Activated CD4-positive, alpha-beta T cell treated with anti-CD3 and anti-CD28 coated beads, Interleukin-2, amount 50 U/mL, for 48 hours (primary cell): ENCODE results near the gene EIF2AK2.

Experiments
- DNase-seq, 2 experiments: peaks; one replicate each; pipeline ENCODE4 v3.0.0-alpha.2; 2020

The EIF2AK2 gene

DNA sequence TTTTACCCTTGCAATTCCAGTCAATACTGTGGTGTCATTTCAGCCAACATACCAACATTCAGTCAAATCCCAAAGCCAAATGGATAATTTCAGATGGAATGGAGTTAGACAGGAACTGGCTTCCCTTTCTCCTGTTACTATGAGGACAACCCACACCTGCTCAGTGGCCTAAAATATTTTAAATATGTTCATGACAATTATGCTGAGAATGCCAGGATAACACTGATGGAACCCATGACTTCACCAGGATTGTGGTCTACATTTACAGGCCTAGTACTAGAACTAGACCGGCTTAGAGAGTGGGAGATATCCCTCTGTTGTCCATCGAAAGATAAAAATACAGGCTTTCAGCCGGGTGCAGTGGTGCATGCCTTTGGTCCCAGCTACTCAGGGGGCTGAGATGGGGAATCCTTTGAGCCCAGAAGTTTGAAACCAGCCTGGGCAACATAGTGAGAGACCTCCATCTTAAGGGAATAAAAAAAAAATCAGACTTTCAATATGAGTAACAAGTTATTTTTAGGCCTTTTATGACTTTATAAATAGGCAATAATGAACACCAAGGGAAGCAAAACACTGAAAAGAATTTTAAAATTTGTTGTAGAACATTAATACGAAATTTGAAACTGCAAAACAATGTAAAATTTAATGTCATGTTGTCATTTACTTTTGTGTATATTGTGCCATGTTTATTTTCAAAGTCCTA is 58.2 kb downstream of the EIF2AK2 start:
- no peak for DNase-seq

DNA sequence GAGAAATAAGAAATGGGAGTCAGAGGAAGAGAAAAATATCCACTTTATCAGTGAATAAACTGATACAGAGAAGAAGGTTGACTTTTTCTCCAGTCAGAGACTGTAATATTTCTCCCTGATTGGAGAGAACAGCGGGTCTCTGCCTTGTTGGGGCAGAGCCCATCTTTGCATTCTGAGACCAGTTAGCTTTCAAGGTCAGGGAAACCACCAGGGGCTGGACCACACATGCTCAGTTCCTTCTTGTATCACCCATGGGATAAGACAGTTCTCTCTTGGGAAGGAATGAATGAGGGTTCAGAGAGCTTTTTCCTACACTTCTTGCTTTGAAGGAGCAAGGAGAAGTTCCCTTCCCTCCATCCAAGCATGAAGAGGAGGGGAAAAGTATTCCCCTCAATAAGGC is 60.2 kb downstream of the EIF2AK2 start:
- no peak for DNase-seq

DNA sequence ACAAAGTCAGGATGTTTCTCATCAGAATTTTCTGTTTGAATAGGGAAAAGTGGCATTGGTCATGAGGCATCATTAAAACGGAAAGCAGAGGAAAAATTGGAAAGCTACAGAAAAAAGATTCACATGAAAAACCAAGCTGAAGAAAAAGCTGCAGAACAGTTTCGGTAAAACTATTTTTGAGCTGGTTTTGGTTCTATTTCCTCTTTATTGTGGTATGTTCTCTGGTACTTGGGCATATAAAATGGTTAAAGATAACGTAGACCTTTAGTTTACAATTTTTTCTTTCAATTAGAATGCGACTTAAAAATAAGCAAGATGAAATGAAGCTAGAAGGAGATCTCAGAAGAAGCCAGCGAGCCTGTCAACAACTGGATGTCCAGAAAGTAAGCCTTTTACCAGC is 64.9 kb downstream of the EIF2AK2 start:
- no peak for DNase-seq

DNA sequence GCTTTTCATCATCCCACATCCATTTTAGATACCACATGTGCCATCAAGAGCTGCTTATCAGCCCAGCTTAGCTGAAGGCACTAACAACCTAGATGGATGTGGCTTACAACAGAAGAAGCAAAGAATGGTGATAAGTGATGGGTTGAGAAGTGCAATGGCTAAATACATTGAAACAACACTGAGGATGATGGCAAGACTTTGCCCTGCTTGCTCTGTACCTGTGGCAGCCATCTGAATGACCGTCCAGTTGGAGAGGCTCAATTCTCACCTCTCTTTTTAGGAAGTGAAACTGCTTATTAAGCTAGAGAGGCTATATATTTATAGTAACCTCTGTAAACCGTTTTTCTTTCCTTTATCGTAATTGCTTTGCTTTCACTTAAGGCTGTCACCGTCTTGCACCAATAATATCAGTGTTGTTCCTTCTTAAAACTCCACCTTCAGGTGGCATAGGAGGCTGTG is 66.7 kb downstream of the EIF2AK2 start:
- no peak for DNase-seq

DNA sequence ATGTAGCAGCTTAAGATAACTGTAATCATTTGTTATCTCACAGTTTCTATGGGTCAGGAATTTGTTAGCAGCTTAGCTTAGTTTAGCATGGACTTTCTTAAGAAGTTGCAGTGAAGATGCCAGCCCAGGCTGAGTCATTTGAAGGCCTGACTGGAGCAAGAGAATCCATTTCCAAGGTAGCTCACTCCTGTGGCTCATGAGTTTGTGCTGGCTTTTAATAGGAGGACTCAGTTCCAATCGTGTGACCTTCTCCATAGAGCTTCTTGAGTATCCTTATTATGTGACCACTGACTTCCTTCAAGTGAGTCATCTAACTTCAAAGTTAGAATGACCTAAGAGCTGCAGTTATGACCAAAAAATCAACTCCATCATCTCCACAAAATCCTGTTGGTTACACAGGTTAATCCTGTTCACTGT is 71.0 kb downstream of the EIF2AK2 start:
- DNase-seq: peak in 1 of 2 experiments; percentile 7

DNA sequence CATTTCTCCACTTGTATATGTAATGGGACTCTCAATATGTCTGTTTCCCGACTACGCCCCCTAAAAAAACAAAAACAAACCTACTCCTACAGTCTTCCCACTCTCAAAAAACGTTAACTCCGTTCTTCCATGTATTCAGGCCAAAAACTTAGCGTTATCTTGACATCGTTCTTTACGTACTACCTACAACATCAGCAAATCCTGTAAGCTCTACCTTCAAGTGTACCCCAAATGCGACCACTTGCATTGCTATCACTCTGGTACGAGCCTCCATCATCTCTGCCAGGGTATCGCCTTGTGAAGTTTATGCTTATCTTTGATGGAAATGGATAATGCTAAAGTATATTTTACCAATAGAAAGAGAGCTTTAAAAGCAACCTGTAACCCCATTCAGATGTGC is 72.0 kb downstream of the EIF2AK2 start:
- DNase-seq: no peak

DNA sequence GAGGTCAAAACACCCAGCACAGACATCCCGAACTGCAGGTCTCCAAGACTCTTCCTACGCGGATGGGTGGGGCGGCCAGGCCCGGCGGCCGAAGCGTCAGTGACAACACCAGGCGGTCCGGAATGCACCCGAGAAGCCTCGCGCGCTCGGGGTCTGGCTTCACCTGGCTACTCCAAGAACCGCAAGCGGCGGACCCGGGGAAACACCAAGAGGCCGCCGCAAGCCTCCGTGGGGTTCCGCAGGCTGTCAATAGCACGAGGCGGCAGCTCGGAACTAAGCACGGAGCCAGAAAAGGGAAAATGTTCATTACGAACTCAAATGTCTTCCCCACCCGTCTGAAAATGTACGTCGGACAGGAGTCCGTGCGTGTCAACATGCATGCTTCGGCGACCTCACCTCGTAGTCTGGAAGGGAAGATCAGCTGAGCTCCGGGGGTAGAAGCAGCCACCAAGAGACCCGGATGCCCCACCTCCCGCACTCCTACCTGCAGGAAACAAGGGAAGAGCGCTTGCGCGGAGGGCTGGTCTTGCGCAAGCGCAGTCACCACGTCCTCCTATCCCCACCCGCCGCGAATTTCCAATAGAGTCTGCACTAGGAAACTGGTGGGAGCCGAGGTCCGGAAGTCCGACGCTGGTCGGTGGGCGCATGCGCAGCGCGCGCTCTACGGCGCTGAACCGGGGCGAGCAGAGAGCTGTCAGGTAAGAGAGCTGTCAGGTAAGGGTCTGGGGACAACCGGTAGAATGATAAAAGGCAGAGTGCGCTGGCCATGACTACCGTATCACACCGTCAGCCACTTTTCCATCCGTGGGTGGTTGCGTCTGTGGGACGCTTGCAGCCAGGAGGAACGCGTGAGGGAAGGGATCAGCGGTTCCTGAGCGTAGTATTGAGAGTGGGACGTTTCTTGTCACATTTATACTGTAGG is 72.6 kb downstream of the EIF2AK2 start, which contains the start of the genes GPATCH11 and HEATR5B:
TSS of gene GPATCH11 (plus strand) at position 646 of the 922 bp plus-strand sequence. CDS start 3,864 bp downstream, outside the sequence.
TSS of gene HEATR5B (minus strand) at position 500 of the 922 bp plus-strand sequence. CDS start 958 bp downstream, outside the sequence.
- peak; percentile 91 to 94 for DNase-seq

DNA sequence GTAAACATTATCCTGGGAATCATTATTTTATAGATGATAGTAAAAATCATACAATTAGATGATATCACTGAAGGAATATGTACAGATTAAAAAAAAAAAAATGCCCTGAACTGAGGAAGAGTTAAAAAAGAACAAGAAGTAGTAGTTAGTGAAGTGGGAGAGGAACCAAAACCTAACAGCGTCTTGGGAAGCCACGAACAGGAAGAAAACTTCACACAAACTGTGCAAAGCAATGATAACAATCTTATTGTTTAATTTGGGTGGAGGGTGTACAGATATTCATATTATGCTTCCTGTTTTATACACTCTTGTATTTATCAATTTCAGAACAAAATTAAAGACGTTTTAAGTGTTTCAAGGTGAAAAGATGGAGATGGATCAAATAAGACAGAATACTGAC is 76.1 kb downstream of the EIF2AK2 start:
- no peak for DNase-seq

DNA sequence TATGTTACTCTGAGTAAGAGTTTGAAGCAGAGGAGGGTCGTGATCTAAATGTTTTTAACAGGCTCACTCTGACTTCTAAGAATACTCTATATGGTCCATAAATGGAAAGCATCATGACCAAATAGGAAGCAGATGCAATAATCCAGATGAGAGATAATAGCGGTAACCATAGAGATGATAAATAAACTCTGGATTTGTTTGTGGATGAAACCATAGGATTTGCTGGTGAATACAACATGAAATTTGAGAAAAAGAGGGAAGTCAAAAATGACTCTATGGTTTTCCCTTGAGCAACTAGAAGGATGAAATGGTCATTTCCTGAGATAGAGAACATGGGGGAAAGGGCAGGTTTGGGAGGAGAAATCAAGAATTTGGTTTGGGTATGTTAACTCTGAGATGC is 76.5 kb downstream of the EIF2AK2 start:
- DNase-seq: no peak

DNA sequence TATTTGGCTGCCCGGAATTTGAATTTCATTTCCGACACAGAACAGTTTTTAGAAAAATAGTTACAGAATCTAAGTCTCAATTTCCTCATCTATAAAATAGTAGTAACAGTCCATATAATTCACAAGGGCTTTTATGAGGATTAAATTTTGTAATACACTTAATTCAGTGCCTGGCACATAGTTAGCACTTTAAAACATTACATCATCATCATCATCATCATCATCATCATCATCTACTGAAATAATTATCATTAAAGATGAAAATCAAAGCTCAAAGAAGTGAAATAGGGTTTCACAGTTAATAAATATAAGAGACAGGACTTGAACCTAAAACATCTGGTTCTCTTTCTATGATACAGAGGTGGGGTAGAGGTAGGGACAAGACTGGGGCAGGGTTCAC is 85.8 kb downstream of the EIF2AK2 start:
- no peak for DNase-seq

DNA sequence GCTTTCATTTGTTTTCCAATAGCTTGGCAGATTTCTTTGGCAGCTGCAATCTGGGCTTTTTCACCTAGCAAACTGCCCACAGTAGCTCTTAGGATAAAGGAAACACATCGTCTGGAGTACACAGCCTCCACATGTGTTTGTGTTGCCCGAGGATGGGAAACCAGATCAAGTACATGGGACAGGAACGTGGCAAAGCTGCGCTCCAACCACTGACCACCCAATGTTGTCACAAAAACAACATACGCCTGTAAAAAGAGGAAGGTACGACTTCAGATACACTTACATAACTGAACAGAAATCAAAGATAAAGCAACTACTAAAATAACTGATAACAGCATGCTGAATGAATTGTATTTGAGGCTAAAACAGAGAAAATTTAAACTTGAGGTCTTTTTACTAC is 88.1 kb downstream of the EIF2AK2 start:
- DNase-seq: no peak

DNA sequence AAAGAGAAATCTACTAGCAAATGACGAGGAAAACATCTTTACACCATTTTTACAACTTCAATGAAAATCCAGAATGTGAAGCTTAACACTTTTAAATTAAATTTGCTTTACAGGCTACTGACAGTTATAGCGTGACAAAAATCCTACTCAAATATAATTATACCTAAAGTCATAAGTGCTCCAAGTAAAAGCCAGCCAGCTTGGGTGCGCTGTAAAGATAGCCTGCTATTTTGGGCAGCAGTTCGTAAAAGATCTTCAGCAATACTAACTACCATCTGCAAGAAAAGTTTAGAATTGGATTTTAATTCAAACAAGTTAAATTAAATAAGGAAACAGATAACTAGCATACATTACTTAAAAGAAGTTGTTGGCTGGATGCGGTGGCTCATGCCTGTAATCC is 95.0 kb downstream of the EIF2AK2 start:
- no peak for DNase-seq

DNA sequence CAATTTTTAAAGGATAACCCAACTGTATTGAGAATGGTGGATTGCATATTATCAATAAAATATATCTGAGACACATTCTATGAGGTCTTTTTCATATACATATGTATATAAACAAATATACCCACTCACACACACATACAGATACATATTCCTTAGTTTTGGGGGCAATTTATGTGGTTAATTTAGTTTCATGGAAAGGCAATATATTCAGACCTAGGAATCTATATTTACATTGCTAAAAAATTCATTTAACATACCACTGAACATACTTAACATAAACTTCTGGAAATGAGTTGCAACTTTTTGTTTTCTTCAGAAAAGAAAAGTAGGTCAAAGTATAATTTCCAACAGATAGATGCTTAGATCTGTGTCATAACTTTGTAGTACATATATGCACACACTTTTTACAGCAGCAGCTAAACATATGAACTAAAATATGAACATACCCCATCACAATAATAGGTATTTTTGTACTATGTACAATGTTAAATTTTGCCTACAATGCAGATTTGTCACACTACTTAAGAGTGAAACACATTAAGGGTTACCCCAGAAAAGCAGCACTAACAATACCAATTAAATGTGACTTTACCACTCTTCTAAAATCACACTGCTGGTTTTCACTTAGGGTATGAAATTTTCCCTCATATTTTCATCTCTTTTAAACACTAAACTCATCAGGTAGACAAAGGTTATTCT is 95.6 kb downstream of the EIF2AK2 start:
- DNase-seq: no peak

DNA sequence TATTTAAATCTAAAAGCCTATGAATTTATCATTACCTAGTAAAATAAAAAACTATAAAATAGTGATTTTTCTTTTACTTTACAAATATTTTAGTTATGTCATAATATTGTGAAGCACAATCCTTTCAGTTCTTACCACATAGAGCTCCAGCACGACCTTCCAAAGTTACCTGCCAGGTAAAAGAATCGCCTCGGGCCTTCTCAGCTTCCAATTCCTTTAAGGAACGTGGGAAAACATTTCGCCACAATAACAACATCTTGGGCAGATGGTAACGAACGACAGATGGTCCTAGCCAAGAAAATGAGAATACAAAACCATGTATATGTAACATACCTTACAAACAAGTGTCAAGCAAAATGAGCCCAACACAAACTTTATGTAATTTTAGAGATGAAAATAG is 96.3 kb downstream of the EIF2AK2 start:
- DNase-seq: no peak

DNA sequence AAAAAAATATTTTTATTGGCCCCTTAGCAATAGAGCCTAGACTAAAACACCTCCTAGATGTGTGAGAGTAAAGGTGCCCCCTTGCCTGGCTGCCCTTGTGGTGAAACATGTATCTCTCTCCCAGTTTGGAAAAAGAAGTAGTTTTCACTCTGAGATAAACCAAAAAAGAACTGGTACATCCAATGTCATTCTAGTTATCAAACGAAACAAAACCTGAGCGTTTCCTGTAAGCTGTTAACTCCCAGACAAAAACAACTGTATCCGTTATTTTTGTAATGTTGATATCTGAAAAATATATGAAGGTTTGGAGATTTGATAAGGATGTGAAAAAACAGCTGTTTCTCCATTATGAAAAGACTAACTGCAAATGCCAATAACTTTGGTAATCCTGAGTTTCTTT is 96.9 kb downstream of the EIF2AK2 start:
- no peak for DNase-seq

DNA sequence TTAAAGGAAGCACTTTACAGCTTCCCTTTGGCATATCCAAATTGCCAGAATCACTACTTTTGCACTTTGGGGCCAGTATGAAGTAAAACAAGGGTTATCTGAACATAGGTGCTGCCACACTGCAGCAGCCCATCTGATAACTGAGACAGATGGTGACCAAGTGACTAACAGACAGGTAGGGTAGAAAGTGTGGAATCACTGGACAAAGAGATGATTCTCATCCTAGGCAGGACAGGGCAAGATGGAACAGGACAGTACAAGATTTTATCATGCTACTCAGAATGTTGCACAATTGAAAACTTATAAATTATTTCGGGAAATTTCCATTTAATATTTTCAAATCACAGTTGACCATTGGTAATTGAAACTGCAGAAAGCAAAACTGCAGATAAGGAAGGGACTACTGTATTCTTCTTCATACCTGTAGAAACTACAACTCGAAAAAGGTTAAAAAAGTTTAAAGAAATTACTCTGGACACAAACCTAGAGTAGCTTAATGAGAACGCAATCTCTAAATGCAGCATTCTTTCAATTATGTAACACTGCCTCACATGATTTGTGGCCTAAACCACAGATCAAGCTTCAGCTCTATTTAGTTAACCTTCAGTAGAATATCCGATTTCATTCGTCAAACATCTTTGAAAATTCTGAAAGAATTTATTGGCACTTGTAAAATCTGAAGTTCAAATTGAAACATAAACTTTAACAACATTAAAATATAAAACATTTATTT is 104.0 kb downstream of the EIF2AK2 start:
- no peak for DNase-seq
